ENCODE measurements around the gene PDILT. TPM values are rescaled to one million over a fixed set of nuclear protein-coding genes. Genes with fewer than 3 reads are reported as not detected.

The PDILT gene
- total and polyA plus RNA-seq, 2 of the 8 experiments (the other 6 are each of a cell fraction or from before 2014, with no cell fraction given) = not detected

DNA sequence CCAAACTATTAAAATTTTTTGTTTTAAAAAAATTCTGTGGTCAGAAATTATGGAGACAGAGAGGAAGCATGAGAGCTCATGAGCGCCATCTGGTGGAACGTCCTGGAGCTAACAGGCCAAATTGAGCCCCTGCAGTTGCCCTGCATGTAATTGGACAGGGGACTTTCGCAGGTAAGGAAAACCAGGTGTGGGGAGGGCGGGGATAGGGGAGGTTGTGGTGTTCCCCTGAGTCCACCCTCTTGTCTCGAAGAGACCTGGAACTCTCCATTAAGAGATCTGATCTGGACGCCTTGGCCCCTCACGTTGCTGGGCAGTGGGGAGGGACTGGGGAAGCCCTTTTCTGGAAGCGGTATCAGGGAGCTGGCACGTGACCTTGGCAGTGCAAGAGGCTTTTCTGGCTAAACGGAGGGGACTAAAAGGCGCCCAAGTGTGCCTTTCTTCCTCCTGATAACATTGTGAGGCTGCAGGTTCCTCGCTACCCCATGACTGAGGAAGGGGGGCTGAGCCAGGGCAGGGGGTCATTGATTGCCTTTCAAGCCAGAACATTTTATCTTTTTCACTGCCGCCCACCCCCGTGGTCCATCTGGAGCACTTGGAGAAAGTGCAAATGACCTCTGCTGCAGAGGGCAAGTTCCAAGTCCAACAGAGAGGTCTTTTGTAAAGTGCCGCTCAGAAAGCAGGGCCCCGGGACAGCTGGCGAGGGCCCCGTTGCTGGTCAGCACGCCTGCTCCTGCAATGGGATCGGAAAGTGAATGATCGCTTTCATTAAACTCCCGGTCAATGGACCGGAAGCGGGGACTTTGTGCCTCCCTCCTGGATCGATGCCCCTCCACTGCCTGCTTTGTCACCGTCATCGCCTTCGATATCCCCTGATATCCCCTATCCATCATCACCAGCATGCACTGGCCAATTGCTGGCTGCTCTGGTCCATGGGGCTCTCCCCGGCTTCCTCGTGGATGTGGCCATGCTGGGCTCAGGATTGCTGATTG is 18.4 kb downstream of the PDILT start (continued):
- TF ChIP-seq, protein P1, sequence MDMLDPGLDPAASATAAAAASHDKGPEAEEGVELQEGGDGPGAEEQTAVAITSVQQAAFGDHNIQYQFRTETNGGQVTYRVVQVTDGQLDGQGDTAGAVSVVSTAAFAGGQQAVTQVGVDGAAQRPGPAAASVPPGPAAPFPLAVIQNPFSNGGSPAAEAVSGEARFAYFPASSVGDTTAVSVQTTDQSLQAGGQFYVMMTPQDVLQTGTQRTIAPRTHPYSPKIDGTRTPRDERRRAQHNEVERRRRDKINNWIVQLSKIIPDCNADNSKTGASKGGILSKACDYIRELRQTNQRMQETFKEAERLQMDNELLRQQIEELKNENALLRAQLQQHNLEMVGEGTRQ (IDR thresholded peaks at IDR 0.05; ENCODE audit: low read length) = peak; percentile 72
- TF ChIP-seq JUND (IDR thresholded peaks at IDR 0.05; ENCODE audit: low read length) (no peak), HDAC2 (IDR thresholded peaks at IDR 0.05; ENCODE audit: borderline replicate concordance in 1 of 2, low read depth in 2 of 2, low read length in 2 of 2) (no peak), KDM4A (IDR thresholded peaks at IDR 0.05; ENCODE audit: low read depth, low read length, severe bottlenecking) (peak; percentile 34), CBX8 (IDR thresholded peaks at IDR 0.05; ENCODE audit: borderline replicate concordance, low read depth, low read length) (no peak)
- TF ChIP-seq, protein P2, sequence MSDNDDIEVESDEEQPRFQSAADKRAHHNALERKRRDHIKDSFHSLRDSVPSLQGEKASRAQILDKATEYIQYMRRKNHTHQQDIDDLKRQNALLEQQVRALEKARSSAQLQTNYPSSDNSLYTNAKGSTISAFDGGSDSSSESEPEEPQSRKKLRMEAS (IDR thresholded peaks at IDR 0.05) = peak; percentile 36

Measured in H1 (cell line).